Measurements from ENCODE around the gene DCST1.
A peak's percentile ranks its signal among the peaks of the same experiment; 100 is the strongest.

- TF ChIP-seq CTCF (IDR thresholded peaks at IDR 0.05) (peak; percentile 81 to 100 (median 94)), POLR2A (IDR thresholded peaks at IDR 0.05) (no peak)
These were observed 52.6 kb downstream of the DCST1 start for GRCh38 chr1:155086128-155086741.
